IPS DF 6.9 (cell line): ENCODE data around the gene FAM107B.

Source experiments
- DNase-seq: peaks from one replicate; pipeline ENCODE4 v3.0.0-alpha.2; 2013; ENCODE audit warnings: low read depth, low spot score
- H3K27ac ChIP-seq: one replicate; pipeline ENCODE4 v1.5.1; 2013; ENCODE audit warnings: low read length, control low read depth
- H3K27me3 ChIP-seq: 2 replicates; pipeline ENCODE4 v1.6.1; 2013; ENCODE audit warnings: mild to moderate bottlenecking, low read length; ENCODE audit not compliant: control insufficient read depth, insufficient read depth
- H3K36me3 ChIP-seq: 2 replicates; pipeline ENCODE4 v1.6.1; 2013; ENCODE audit warnings: low read length; ENCODE audit not compliant: control insufficient read depth, insufficient read depth
- H3K4me1 ChIP-seq: 2 replicates; pipeline ENCODE4 v1.6.1; 2013; ENCODE audit warnings: low read length; ENCODE audit not compliant: control insufficient read depth, insufficient read depth
- H3K4me3 ChIP-seq: 2 replicates; pipeline ENCODE4 v1.5.1; 2013; ENCODE audit warnings: mild to moderate bottlenecking, low read length
- H3K9me3 ChIP-seq: 2 replicates; pipeline ENCODE4 v1.6.1; 2013; ENCODE audit warnings: low read length, inconsistent platforms; ENCODE audit not compliant: control insufficient read depth, insufficient read depth
- WGBS: extraction: QIAGEN DNeasy Blood & Tissue Kit; methylation state at CpG from one replicate; pipeline ENCODE4 v1.1.7; 2013; ENCODE audit warnings: mixed read lengths, missing lambda C conversion rate; ENCODE audit not compliant: insufficient read length, insufficient coverage; 5-methylcytosine and 5-hydroxymethylcytosine counted together

FAM107B gene

GRCh38 chr10:14779001-14779651, 4.4 kb upstream of the FAM107B start:
- no peak overlapping the region for H3K4me3 ChIP-seq
- H3K27ac ChIP-seq, result no peak overlapping the region
- DNase-seq, result no peak
- no peaks in the 10 kb centered on the region for H3K4me1 ChIP-seq
- WGBS, result no CpG with 5 or more reads among the region's 6 CpGs
- H3K27me3 ChIP-seq, result no peaks in the 10 kb centered on the region
- no peaks in the 10 kb centered on the region for H3K9me3 ChIP-seq
- H3K36me3 ChIP-seq, result no peaks in the 10 kb centered on the region

DNA sequence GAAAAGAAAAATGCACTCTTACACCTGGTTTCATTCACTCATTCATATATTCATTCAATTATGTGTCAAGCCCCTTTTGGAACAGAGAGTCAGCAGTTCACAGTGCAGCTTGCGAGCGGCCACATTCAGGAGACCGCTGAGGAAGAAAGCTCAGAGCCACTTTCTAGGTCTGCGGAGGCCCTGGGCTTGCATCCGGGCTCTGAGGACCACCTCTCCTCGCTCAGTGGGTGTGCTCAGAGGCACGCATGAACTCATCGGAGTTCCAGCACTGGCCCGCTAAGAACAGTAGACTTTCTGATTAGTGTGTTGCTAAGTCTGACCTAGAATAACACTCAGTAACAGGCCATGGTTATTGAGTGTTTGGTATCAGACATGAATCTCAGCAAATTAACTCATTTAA, 1.8 kb upstream of the FAM107B start:
- Histone ChIP-seq H3K36me3 (no peaks in the 10 kb centered on the region), H3K4me1 (no peaks in the 10 kb centered on the region), H3K27me3 (no peaks in the 10 kb centered on the region), H3K27ac (no peak overlapping the region), H3K4me3 (no peak overlapping the region), H3K9me3 (no peaks in the 10 kb centered on the region)
- no peak for DNase-seq
- no CpG with 5 or more reads among the region's 9 CpGs for WGBS

- no peak overlapping the region for H3K4me3 ChIP-seq
Measured at GRCh38 chr10:14775656-14776055, 959 bp upstream of the FAM107B start.

DNA sequence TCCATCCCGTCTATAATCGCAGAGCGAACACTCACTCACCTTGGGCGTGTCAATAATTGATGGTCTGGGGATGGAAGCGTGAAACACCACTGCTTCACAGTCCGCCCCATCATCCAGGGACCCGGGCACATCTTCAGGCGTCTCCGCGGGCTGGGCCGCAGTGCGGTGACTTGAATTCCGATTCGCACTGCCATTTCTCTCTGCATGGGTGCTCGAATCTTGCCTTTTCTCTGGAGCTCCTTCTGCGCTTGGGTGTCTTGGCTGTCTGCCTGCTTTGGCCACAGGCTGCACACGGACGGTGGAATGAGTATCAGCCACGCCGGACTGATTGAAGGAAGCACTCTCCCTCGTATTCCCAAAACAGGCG, 500 bp downstream of the FAM107B start:
- H3K36me3 ChIP-seq, result no peaks in the 10 kb centered on the region
- WGBS, result no CpG with 5 or more reads among the region's 22 CpGs
- H3K9me3 ChIP-seq, result no peaks in the 10 kb centered on the region
- H3K4me3 ChIP-seq, result no peak overlapping the region
- no peaks in the 10 kb centered on the region for H3K4me1 ChIP-seq
- no peaks in the 10 kb centered on the region for H3K27me3 ChIP-seq
- no peak for DNase-seq
- no peak overlapping the region for H3K27ac ChIP-seq

More at GRCh38 chr10:14775656-14776055, 959 bp upstream of the FAM107B start:
- no CpG with 5 or more reads among the region's 3 CpGs for WGBS
- Histone ChIP-seq H3K9me3 (no peaks in the 10 kb centered on the region), H3K27ac (no peak overlapping the region), H3K27me3 (no peaks in the 10 kb centered on the region), H3K4me1 (no peaks in the 10 kb centered on the region), H3K36me3 (no peaks in the 10 kb centered on the region)
- DNase-seq, result no peak

DNA sequence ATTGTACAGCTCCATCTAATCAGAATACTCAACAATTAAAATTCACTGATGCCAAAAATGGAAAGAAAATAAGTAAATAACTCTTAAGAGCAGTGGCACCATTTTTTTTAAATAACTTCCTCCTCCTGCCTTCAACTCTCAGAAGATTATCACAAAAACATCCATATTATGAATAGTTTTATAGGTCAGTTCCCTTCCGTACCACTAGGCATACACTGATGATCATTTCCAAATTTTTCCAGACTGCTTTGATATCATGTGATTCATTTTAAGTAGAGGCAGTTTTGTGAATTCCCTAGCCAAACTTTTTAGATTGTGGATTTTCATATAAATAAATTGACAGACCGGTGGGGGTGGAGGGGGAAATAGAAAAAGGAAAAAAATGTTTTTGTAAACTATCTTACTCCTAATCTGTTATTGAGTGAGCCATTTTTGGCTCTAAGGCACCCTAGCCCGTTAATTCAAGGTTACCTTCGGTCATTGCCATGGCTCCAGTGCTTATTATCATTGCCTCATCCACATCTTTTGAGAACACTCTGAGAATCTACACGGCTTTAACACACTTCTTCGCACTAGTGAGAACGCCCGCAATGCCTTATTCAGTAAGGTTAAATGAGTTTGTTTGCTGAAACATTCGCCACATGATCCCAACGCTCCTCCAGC, 1.0 kb downstream of the FAM107B start:
- H3K27ac ChIP-seq, result no peak overlapping the region
- H3K36me3 ChIP-seq, result no peaks in the 10 kb centered on the region
- H3K9me3 ChIP-seq, result no peaks in the 10 kb centered on the region
- no CpG with 5 or more reads among the region's 10 CpGs for WGBS
- H3K4me1 ChIP-seq, result no peaks in the 10 kb centered on the region
- no peaks in the 10 kb centered on the region for H3K27me3 ChIP-seq
- no peak overlapping the region for H3K4me3 ChIP-seq
- DNase-seq, result no peak

- no CpG with 5 or more reads among the region's 7 CpGs for whole genome bisulfite sequencing
- Histone ChIP-seq H3K36me3 (no peaks in the 10 kb centered on the region), H3K9me3 (no peaks in the 10 kb centered on the region), H3K4me3 (no peak overlapping the region), H3K4me1 (no peaks in the 10 kb centered on the region), H3K27ac (no peak overlapping the region), H3K27me3 (no peaks in the 10 kb centered on the region)
- DNase-seq, result no peak
Measured at GRCh38 chr10:14772399-14772798, 2.3 kb downstream of the FAM107B start.

DNA sequence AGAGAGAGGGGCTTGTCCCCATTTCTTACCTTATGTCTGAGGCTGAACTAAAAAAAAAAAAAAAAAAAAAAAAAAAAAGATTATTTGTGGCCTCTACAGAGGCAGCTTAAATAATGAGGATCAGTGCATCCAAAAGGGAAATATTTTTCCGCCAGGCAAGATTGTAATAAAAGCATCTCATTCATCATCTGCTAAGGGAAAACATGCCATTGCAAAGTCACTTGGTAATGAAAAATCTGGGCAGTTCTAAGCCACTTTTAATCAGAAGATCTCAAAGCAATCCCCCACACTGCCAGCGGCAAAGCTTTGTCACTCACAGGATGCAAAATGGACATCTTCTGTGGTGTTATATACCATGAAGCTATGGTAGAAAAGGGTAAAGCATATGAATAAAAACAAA, 3.8 kb downstream of the FAM107B start:
- Histone ChIP-seq H3K4me1 (no peaks in the 10 kb centered on the region), H3K4me3 (no peak overlapping the region), H3K27ac (no peak overlapping the region), H3K36me3 (no peaks in the 10 kb centered on the region), H3K9me3 (no peaks in the 10 kb centered on the region), H3K27me3 (no peaks in the 10 kb centered on the region)
- DNase-seq, result no peak
- no CpG with 5 or more reads among the region's 2 CpGs for WGBS

DNA sequence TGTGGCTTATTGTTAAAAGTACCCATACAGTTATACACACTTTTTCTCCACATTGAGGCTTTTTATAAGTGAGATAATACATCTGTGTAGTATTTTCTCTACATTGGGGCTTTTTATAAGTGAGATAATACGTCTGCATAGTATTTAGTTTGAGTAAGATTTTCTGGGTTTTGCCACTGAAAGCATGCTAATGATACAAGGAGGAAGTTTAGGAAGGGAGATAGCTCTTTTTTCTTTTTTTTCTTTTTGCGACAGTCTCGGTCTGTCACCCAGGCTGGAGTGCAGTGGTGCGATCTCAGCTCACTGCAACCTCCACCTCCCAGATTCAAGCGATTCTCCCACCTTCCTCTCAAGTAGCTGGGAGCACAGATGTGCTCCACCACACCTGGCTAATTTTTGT, 13.3 kb downstream of the FAM107B start:
- no peak for DNase-seq
- no peaks in the 10 kb centered on the region for H3K4me1 ChIP-seq
- H3K9me3 ChIP-seq, result no peaks in the 10 kb centered on the region
- H3K36me3 ChIP-seq, result no peaks in the 10 kb centered on the region
- H3K27ac ChIP-seq, result no peak overlapping the region
- no peaks in the 10 kb centered on the region for H3K27me3 ChIP-seq
- H3K4me3 ChIP-seq, result no peak overlapping the region
- no CpG with 5 or more reads among the region's 5 CpGs for WGBS

DNA sequence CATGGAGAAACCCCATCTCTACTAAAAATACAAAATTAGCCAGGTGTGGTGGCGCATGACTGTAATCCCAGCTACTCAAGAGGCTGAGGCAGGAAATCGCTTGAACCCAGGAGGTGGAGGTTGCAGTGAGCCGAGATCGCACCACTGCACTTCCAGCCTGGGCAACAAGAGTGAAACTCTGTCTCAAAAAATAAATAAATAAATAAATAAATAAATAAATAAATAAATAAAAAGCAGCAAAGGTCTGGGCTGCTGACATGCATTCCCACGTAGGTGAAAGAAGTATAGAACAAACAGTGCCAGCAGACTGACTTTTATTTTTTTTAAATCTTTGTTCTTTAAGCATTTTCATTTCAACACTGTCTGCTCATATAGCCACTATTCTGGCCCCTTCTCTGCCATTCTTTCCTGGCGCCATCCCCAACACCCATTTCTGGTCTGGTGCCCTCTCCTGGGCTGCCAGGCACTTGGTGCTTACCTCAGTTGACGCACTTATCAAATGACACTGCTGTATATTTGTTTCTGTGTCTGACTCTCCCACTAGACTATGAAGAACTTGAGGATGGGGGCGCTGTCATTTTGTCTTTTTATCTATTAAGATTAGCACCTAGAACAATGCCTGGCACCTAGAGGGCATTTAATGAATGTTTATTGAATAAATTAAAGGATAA, 15.6 kb downstream of the FAM107B start:
- DNase-seq, result no peak
- Histone ChIP-seq H3K4me3 (no peak overlapping the region), H3K27me3 (no peaks in the 10 kb centered on the region), H3K27ac (no peak overlapping the region), H3K9me3 (no peaks in the 10 kb centered on the region), H3K4me1 (no peaks in the 10 kb centered on the region), H3K36me3 (no peaks in the 10 kb centered on the region)
- WGBS, result no CpG with 5 or more reads among the region's 8 CpGs

DNA sequence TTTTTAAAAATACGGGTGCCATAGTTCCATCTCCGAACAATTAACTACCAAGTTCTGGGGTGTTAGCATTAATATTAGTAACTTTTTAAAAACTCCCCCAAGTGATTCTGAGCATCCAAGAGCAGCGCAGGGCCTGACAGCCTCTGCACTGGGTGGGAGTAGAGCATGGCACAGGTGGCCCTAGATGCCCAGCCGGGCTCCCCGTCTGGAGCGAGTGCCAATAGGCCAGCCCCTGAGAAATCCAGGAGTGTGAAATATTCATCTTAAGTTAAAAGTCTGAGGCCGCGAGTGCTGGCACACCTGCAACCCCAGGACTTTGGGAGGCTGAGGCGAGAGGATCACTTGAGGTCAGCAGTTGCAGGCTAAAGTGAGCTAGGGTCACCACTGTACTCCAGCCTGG, 16.2 kb downstream of the FAM107B start:
- Histone ChIP-seq H3K9me3 (no peaks in the 10 kb centered on the region), H3K4me3 (no peak overlapping the region), H3K27me3 (no peaks in the 10 kb centered on the region), H3K36me3 (no peaks in the 10 kb centered on the region), H3K4me1 (no peaks in the 10 kb centered on the region), H3K27ac (no peak overlapping the region)
- WGBS, result no CpG with 5 or more reads among the region's 9 CpGs
- DNase-seq, result no peak
